IPS-18a (cell line): ENCODE results near the gene SLC25A24.
"Not testable (repeated sequence)": the region's sequence is repeated elsewhere in the genome, so short reads cannot be mapped to it uniquely, and the experiment has no call there.

Source experiments
- H3K27ac ChIP-seq: one replicate; pipeline ENCODE4 v1.5.1; 2013; ENCODE audit warnings: low read length
- H3K27me3 ChIP-seq: one replicate; pipeline ENCODE4 v1.6.1; 2013; ENCODE audit warnings: mild to moderate bottlenecking, low read length; ENCODE audit not compliant: control insufficient read depth, insufficient read depth
- H3K36me3 ChIP-seq: one replicate; pipeline ENCODE4 v1.6.1; 2013; ENCODE audit warnings: low read depth, low read length; ENCODE audit not compliant: control insufficient read depth
- H3K4me1 ChIP-seq: one replicate; pipeline ENCODE4 v1.6.1; 2013; ENCODE audit warnings: low read depth, low read length; ENCODE audit not compliant: control insufficient read depth
- H3K4me3 ChIP-seq: one replicate; pipeline ENCODE4 v1.5.1; 2013; ENCODE audit warnings: low read length
- H3K9ac ChIP-seq: one replicate; pipeline ENCODE4 v1.6.1; 2013; ENCODE audit warnings: mild to moderate bottlenecking, low read length, moderate library complexity
- H3K9me3 ChIP-seq: one replicate; pipeline ENCODE4 v1.6.1; 2013; ENCODE audit warnings: low read depth, low read length; ENCODE audit not compliant: control insufficient read depth

The SLC25A24 gene

DNA sequence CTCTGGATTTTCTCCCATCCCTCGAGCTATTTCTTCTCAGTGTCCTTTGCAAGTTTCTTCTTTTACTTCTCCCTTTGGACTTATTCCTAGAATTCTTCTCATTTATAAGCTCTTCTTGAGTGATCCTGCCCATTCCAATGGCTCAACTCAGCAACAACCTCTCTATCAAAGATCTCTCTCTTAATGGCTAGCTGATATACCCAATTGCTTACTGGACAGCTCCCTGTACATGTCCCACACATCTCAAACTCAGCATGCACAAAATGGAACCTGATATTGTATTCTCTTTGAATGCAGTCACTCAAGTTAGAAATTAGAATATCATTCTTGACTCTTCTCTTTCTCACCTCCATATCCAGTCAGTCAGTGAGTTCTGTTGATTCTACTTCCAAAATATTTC, 48.6 kb downstream of the SLC25A24 start:
- H3K4me3 ChIP-seq: no peak overlapping the region
- no peaks in the 10 kb centered on the region for H3K27me3 ChIP-seq
- peaks cover 13% of the 10 kb centered on the region for H3K36me3 ChIP-seq
- H3K9me3 ChIP-seq: no peaks in the 10 kb centered on the region
- H3K4me1 ChIP-seq: no peaks in the 10 kb centered on the region
- no peak overlapping the region for H3K9ac ChIP-seq
- no peak overlapping the region for H3K27ac ChIP-seq

GRCh38 chr1:108149796-108150467, 50.2 kb downstream of the SLC25A24 start:
- no peaks in the 10 kb centered on the region for H3K9me3 ChIP-seq
- no peaks in the 10 kb centered on the region for H3K27me3 ChIP-seq
- no peak overlapping the region for H3K4me3 ChIP-seq
- H3K27ac ChIP-seq: no peak overlapping the region
- peaks cover 12% of the 10 kb centered on the region for H3K36me3 ChIP-seq
- no peak overlapping the region for H3K9ac ChIP-seq
- no peaks in the 10 kb centered on the region for H3K4me1 ChIP-seq

DNA sequence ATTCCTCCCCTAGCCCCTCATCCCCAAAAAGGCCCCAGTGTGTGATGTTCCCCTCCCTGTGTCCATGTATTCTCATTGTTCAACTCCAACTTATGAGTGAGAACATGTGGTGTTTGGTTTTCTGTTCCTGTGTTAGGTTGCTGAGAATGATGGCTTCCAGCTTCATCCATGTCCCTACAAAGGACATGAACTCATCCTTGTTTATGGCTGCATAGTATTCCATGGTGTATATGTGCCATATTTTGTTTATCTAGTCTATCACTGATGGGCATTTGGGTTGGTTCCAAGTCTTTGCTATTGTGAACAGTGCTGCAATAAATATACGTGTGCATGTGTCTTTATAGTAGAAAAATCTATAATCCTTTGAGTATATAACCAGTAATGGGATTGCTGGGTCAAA, 55.6 kb downstream of the SLC25A24 start:
- H3K27ac ChIP-seq, H3K4me3 ChIP-seq, H3K4me1 ChIP-seq, H3K27me3 ChIP-seq, H3K9me3 ChIP-seq, H3K9ac ChIP-seq, H3K36me3 ChIP-seq: not testable (repeated sequence)

- Histone ChIP-seq H3K4me1 (no peaks in the 10 kb centered on the region), H3K27ac (no peak overlapping the region), H3K9me3 (no peaks in the 10 kb centered on the region), H3K36me3 (peaks cover 4% of the 10 kb centered on the region), H3K4me3 (no peak overlapping the region), H3K27me3 (no peaks in the 10 kb centered on the region), H3K9ac (no peak overlapping the region)
Observed at GRCh38 chr1:108142773-108143394, 57.3 kb downstream of the SLC25A24 start.

DNA sequence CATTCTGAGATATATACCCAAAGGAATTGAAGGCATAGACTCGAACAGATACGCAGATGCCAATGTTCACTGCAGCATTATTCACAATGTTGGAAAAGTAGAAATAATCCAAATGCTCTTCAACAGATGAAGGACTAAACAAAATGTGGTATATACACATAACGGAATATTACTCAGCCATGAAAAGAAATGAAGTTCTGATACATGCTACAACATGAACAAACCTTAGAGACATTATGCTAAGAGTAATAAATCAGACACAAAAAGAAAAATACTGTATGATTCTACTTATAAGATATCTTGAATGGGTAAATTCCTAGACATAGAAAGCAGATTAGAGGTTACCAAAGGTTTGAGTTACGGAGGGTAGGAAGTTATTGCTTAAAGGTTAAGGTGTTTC, 57.9 kb downstream of the SLC25A24 start:
- H3K27ac ChIP-seq: no peak overlapping the region
- H3K36me3 ChIP-seq: peaks cover 3% of the 10 kb centered on the region
- no peaks in the 10 kb centered on the region for H3K4me1 ChIP-seq
- no peak overlapping the region for H3K4me3 ChIP-seq
- no peak overlapping the region for H3K9ac ChIP-seq
- no peaks in the 10 kb centered on the region for H3K27me3 ChIP-seq
- no peaks in the 10 kb centered on the region for H3K9me3 ChIP-seq

GRCh38 chr1:108141621-108142020, 58.5 kb downstream of the SLC25A24 start:
- Histone ChIP-seq H3K4me3 (no peak overlapping the region), H3K36me3 (peaks cover 6% of the 10 kb centered on the region), H3K27me3 (no peaks in the 10 kb centered on the region), H3K4me1 (no peaks in the 10 kb centered on the region), H3K9ac (no peak overlapping the region), H3K27ac (no peak overlapping the region), H3K9me3 (no peaks in the 10 kb centered on the region)

GRCh38 chr1:108140936-108141335, 59.2 kb downstream of the SLC25A24 start:
- no peak overlapping the region for H3K4me3 ChIP-seq
- H3K27ac ChIP-seq: no peak overlapping the region
- H3K4me1 ChIP-seq: peaks cover under 1% of the 10 kb centered on the region
- peaks cover 8% of the 10 kb centered on the region for H3K36me3 ChIP-seq
- no peaks in the 10 kb centered on the region for H3K9me3 ChIP-seq
- H3K27me3 ChIP-seq: no peaks in the 10 kb centered on the region
- no peak overlapping the region for H3K9ac ChIP-seq

- H3K9ac ChIP-seq: no peak overlapping the region
- peaks cover 8% of the 10 kb centered on the region for H3K36me3 ChIP-seq
- H3K27me3 ChIP-seq: no peaks in the 10 kb centered on the region
- no peaks in the 10 kb centered on the region for H3K9me3 ChIP-seq
- no peak overlapping the region for H3K4me3 ChIP-seq
- peaks cover 5% of the 10 kb centered on the region for H3K4me1 ChIP-seq
- H3K27ac ChIP-seq: no peak overlapping the region
Observed at GRCh38 chr1:108140177-108140576, 60.0 kb downstream of the SLC25A24 start.

DNA sequence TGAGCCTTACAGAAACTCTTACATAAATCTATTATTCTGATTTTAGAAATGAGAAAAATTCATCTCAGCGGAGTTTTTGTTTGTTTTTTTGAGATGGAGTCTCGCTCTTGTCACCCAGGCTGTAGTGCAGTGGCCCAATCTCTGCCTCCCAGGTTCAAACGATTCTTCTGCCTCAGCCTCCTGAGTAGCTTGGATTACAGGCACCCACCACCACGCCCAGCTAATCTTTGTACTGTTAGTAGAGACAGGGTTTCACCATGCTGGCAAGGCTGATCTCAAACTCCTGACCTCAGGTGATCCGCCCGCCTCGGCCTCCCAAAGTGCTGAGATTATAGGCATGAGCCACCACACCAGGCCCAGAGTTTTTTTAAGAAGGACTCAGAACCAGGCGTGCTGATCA, 60.6 kb downstream of the SLC25A24 start:
- H3K27me3 ChIP-seq, H3K27ac ChIP-seq, H3K9me3 ChIP-seq, H3K9ac ChIP-seq, H3K4me3 ChIP-seq, H3K36me3 ChIP-seq, H3K4me1 ChIP-seq: not testable (repeated sequence)

DNA sequence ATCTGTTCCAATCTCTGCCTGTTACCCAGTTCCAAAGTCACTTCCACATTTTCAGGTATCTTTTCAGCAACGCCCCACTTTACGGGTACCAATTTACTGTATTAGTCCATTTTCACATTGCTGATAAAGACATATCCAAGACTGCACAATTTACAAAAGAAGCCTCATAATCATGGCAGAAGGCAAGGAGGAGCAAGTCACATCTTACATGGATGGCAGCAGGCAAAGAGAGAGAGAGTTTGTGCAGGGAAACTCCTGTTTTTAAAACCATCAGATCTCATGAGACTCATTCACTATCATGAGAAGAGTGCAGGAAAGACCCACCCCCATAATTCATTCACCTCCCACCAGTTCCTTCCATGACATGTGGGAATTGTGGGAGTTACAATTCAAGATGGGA, 67.0 kb downstream of the SLC25A24 start:
- not testable (repeated sequence) for H3K4me3 ChIP-seq, H3K27me3 ChIP-seq, H3K9ac ChIP-seq, H3K4me1 ChIP-seq, H3K9me3 ChIP-seq, H3K27ac ChIP-seq, H3K36me3 ChIP-seq

DNA sequence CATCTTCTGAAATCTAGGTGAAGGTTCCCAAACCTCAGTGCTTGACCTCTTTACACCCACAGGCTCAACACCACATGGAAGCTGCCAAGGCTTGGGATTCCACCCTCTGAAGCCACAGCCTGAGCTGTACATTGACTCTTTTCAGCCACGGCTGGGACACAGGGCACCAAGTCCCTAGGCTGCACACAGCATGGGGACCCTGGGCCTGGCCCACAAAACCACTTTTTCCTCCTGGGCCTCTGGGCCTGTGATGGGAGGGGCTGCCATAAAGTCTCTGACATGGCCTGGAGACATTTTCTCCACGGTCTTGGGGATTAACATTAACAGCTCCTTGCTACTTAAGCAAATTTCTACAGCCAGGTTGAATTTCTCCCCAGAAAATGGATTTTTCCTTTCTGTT, 67.8 kb downstream of the SLC25A24 start:
- not testable (repeated sequence) for H3K9ac ChIP-seq, H3K9me3 ChIP-seq, H3K27me3 ChIP-seq, H3K4me3 ChIP-seq, H3K27ac ChIP-seq, H3K36me3 ChIP-seq, H3K4me1 ChIP-seq

- not testable (repeated sequence) for H3K4me3 ChIP-seq, H3K27ac ChIP-seq, H3K9ac ChIP-seq, H3K27me3 ChIP-seq, H3K36me3 ChIP-seq, H3K9me3 ChIP-seq, H3K4me1 ChIP-seq
Observed at GRCh38 chr1:108131281-108131680, 68.9 kb downstream of the SLC25A24 start.
